ENCODE results near the gene PRDM16.

Gene PRDM16

DNA sequence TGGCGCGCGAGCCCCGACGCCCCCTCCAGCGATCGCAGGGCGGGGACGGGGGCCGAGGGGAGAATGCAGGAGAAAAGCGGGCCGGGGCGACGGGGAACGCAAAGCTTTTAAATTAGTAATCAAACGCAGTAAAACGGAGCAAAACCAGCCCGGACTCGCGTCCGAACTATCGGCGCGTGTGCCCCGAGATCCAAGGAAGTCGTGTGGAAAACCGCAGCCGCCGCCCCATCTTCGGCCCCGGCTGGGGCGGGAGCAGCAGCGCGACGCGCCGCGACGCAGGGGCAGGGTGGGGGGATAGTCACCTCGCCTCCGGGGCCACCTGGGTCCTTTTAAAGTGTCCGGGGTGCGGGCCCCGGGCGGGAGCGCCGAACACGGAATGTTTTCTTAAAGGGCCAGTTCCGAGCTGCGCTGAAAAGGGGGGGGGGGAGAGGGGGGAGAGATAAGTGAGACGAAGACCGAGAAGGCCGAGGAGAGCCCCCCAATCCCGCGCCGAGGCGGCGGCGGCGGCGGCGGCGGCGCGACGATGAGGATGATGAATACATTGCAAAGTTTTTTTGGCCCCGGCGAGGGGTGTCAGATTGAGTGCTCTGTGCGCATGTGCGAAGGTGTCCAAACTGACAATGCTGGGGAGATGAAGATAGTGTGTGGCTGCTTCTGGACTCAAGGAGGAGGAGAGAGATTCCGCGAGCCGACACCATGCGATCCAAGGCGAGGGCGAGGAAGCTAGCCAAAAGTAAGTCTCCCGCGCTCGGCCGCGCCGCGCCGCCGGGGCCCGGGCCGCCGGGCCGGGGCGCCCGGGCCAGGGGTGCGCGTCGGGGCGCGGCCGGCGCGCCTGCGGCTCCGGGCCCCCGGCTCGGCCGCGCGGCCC is at the start of gene PRDM16:
Gene PRDM16 (plus strand): TSS at position 640 of the 868 bp plus-strand sequence. CDS start 57 bp downstream, at position 697.
- DNase-seq (ENCODE audit: low read depth): no peak

- no peak for DNase-seq (ENCODE audit: low read depth)
Observed at GRCh38 chr1:3019516-3020051, 49.4 kb upstream of the PRDM16 start.

DNA sequence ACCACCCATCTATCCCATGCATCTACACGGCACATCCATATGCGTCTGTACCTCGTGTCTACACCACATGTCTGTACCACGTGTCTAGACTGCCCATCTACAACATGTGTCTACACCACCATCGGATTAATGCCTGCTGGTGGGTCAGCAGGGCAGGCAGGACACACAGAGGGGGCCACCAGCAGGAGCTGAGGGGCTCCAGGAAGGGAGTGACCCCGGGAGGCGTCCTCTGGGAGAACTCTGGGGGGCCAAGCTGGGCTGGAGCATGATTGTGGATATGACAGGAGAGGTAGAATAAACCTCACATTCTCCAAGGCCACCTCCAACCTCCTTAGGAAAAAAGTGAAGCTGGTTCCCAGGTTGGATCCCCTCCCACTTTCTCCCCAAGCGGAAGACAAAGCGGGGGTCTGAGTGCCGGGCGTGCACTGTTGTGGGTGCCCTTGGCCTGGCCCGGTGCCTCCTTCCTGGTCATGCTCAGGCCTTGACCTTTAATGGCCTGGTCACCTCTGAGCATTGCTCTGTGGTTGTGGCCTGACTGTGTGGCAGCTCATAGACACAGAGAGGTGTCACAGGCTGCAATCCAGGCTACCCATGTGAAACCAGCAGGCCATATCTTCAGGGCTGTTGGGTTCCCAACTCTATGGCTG is 48.6 kb upstream of the PRDM16 start:
- DNase-seq (ENCODE audit: low read depth): no peak

- DNase-seq (ENCODE audit: low read depth): no peak
Observed at GRCh38 chr1:3021233-3021671, 47.8 kb upstream of the PRDM16 start, which contains the start of gene ACTRT2. ACTRT2 (plus strand) TSS chr1:3021467; CDS start chr1:3021687, 220 bp downstream.

DNA sequence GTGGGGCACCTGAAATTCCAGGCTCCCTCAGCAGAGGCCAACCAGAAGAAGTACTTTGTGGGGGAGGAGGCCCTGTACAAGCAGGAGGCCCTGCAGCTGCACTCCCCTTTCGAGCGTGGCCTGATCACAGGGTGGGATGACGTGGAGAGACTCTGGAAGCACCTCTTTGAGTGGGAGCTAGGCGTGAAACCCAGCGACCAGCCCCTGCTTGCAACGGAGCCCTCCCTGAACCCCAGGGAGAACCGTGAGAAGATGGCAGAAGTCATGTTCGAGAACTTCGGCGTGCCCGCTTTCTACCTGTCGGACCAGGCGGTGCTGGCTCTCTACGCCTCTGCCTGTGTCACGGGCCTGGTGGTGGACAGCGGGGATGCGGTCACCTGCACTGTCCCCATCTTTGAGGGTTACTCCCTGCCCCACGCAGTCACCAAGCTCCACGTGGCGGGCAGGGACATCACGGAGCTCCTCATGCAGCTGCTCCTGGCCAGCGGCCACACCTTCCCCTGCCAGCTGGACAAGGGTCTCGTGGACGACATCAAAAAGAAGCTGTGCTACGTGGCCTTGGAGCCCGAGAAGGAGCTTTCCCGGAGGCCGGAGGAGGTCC is 47.1 kb upstream of the PRDM16 start:
- DNase-seq (ENCODE audit: low read depth): no peak

DNA sequence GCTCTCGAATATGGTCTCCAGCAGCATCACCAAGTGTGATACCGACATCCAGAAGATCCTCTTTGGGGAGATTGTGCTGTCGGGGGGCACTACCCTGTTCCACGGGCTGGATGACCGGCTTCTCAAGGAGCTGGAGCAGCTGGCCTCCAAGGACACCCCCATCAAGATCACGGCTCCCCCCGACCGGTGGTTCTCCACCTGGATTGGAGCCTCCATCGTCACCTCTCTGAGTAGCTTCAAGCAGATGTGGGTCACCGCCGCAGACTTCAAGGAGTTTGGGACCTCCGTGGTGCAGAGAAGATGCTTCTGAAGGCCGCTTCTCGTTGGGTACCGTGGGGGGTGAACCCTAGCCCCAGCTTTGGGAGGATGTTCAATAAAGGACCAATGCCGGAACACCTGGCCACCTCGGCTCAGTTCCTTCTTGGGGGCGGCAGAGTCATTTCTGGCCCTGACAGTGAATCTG is 46.5 kb upstream of the PRDM16 start:
- no peak for DNase-seq (ENCODE audit: low read depth)

- no peak for DNase-seq (ENCODE audit: low read depth)
Observed at GRCh38 chr1:3022976-3023375, 46.0 kb upstream of the PRDM16 start.

GRCh38 chr1:3024019-3024418 is 45.0 kb upstream of the PRDM16 start:
- no peak for DNase-seq (ENCODE audit: low read depth)

DNA sequence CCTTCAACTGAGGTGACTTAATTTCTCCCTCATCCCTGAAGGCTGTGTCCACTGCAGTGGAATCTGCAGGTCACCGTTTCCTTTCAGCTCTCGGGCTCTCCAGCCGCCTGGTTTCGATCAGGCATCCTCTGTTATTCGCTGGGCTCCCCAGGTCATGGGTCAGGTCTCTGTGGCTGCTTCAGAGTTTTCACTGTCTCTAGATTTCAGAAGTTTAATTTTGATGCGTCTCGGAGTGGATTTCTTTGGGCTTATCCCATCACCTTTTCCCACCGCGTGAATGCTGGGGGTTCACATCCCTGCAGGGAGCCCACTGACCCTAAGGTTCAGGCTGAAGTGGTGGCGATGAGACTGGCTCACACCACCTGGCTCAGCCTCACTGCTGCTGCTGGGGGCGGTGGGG is 44.4 kb upstream of the PRDM16 start:
- no peak for DNase-seq (ENCODE audit: low read depth)

GRCh38 chr1:3026124-3026523 is 42.9 kb upstream of the PRDM16 start:
- DNase-seq (ENCODE audit: low read depth): no peak

- no peak for DNase-seq (ENCODE audit: low read depth)
Observed at GRCh38 chr1:3026581-3027391, 42.2 kb upstream of the PRDM16 start.

GRCh38 chr1:3027611-3028371 is 41.2 kb upstream of the PRDM16 start:
- DNase-seq (ENCODE audit: low read depth): no peak

DNA sequence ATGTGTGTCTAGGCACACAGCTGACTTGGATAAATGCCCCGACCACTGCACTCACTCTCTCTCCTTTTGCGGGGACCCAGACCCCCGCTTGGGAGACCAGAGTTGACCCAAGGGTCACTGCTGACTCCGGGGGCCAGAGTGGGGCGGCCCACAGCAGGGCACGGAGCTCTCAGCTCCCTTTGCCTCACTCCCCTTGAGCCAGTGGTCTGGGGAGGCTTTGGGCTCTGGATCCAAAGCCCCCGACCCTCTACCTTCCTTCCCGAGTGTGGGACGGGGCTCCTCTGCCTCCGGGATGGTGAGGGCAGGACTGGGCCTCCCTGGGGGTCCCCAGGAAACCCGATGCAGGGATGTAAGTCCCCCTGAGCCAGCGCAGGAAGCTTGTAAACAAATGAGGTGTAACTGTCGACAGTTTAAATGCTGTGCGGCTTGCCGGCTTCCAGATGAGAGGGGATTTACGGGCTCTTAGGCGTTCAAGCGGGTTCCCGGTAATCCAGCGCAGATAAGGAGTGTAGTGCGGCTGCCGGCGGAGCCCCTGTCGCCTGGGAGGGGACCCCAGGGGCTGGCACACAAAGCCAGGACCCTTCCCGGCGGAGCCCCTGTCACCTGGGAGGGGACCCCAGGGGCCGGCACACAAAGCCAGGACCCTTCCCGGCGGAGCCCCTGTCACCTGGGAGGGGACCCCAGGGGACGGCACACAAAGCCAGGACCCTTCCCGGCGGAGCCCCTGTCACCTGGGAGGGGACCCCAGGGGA is 40.3 kb upstream of the PRDM16 start:
- no peak for DNase-seq (ENCODE audit: low read depth)

- no peak for DNase-seq (ENCODE audit: low read depth)
Observed at GRCh38 chr1:3029481-3029961, 39.5 kb upstream of the PRDM16 start.

GRCh38 chr1:3029991-3030662 is 38.9 kb upstream of the PRDM16 start:
- no peak for DNase-seq (ENCODE audit: low read depth)

- no peak for DNase-seq (ENCODE audit: low read depth)
Observed at GRCh38 chr1:3030663-3031381, 38.2 kb upstream of the PRDM16 start.

DNA sequence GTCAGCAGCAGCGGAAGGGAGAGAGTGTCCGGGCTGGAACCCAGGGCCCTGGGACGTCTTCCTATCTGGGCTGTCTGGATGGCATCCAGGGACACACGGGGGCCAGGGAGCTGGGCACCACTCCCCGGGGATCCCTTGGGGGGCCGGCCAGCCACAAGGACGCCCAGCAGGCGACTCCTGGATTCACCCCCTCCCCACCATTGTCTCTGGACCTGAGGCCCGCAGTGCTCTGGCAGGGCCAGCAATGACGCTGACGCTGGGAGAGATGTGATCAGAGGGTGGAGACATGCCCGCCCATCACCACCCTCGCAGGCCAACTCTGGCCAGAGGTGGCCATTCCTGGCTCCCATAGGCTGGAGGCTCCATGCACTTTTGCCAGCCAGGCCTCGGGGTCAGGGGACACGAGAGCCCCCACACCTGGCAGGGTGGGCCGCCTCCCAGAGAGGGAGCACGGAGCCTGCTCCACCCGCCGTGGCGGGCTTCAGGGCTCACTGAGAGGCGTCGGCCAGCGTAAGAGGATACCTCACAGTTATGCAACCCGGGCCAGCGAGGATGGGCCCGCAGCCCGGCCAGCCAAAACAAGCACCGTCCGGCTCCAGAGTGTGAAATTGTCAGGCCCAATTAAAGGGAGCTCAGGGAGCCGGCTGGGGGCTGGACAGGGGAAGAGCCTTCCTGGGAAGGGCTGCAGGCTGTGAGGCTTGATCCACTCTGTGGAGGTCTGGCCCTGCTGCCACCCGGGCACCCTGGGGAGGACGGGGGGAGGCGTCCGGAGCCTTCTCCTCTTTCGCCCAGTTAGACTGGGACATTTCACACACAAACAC is 37.4 kb upstream of the PRDM16 start:
- no peak for DNase-seq (ENCODE audit: low read depth)
